Progenitor cell of endocrine pancreas (in vitro differentiated cells): ENCODE data around the gene FARSB. TPM values are rescaled to one million over a fixed set of nuclear protein-coding genes. Genes with fewer than 3 reads are reported as not detected.

Experiments
- DNase-seq: peaks from one replicate; pipeline ENCODE4 v3.0.0; 2021; ENCODE audit warnings: low spot score; ENCODE audit not compliant: unreplicated experiment
- H3K27ac Mint-ChIP-seq: 2 replicates; pipeline ENCODE4 v1.8.0; 2021; ENCODE audit warnings: mild to moderate bottlenecking, moderate library complexity, mixed read lengths
- H3K27me3 Mint-ChIP-seq: 2 replicates; pipeline ENCODE4 v1.8.0; 2021; ENCODE audit warnings: mixed read lengths
- H3K36me3 Mint-ChIP-seq: 2 replicates; pipeline ENCODE4 v1.8.0; 2022; ENCODE audit warnings: mixed read lengths; ENCODE audit not compliant: insufficient read depth
- H3K4me1 Mint-ChIP-seq: 2 replicates; pipeline ENCODE4 v1.8.0; 2021; ENCODE audit warnings: low read depth, mixed read lengths
- H3K4me3 Mint-ChIP-seq: 2 replicates; pipeline ENCODE4 v1.8.0; 2021; ENCODE audit warnings: low read depth, mild to moderate bottlenecking, moderate library complexity, mixed read lengths
- H3K9me3 Mint-ChIP-seq: 2 replicates; pipeline ENCODE4 v1.8.0; 2021; ENCODE audit warnings: low read depth, mixed read lengths
- total RNA-seq: library from RNA; stranded (reverse); gene quantifications from 2 replicates; pipeline ENCODE4 v1.2.1, GENCODE V29; 2021
- TF ChIP-seq, protein P1 (sequence below): fragments of 200-600 bp; sonication (generic); IDR thresholded peaks from one replicate; pipeline ENCODE4 v1.5.0; 2021; ENCODE audit warnings: antibody characterized with exemption, mild to moderate bottlenecking; ENCODE audit not compliant: unreplicated experiment

Gene FARSB
- total RNA-seq, 1 donor from 2014 or later, result 18.5 TPM

DNA sequence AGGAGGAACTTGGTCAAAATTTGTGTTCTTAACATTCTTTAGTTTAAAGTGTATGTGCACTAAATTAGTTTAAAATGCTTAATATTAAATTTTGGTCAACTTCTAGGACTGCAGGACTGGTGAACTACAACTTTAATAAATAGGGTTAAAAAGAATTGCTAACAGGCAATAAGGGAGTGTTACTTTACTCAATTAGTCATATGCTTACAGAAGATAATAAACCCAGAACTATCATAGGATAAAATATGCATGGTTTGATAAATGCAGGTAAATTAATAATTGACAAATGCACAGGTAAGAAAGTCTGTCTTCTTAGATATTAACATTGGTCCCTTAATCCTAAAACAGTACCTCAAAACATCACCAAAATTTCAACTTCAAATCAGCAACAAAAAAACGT, 20.6 kb downstream of the FARSB start:
- no peak for DNase-seq
- Mint-ChIP-seq H3K9me3 (peaks cover 4% of the 10 kb centered on the region), H3K27ac (no peak overlapping the region), H3K36me3 (peaks cover 26% of the 10 kb centered on the region), H3K27me3 (no peaks in the 10 kb centered on the region), H3K4me1 (no peaks in the 10 kb centered on the region), H3K4me3 (no peak overlapping the region)
- TF ChIP-seq, protein P1, sequence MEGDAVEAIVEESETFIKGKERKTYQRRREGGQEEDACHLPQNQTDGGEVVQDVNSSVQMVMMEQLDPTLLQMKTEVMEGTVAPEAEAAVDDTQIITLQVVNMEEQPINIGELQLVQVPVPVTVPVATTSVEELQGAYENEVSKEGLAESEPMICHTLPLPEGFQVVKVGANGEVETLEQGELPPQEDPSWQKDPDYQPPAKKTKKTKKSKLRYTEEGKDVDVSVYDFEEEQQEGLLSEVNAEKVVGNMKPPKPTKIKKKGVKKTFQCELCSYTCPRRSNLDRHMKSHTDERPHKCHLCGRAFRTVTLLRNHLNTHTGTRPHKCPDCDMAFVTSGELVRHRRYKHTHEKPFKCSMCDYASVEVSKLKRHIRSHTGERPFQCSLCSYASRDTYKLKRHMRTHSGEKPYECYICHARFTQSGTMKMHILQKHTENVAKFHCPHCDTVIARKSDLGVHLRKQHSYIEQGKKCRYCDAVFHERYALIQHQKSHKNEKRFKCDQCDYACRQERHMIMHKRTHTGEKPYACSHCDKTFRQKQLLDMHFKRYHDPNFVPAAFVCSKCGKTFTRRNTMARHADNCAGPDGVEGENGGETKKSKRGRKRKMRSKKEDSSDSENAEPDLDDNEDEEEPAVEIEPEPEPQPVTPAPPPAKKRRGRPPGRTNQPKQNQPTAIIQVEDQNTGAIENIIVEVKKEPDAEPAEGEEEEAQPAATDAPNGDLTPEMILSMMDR, result no peak

DNA sequence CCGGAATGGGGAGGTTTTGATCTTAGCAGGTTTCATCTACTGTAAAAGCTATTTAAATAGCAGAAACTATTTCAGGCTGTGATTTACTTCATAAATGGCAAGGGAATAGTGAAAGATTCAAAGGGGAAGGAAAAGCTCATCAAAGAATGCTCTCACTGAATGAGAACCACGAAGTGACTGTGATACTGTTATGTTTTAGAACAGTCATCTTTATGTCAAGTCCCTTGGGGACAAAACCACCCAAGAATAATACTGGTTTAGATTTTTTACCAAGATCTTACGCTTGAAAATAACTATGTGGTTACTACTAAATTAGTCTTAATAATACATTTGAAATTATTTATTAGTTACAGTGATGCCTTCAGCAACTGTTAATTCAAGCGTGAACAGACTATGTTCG, 28.1 kb downstream of the FARSB start:
- TF ChIP-seq, protein P1, result no peak

DNA sequence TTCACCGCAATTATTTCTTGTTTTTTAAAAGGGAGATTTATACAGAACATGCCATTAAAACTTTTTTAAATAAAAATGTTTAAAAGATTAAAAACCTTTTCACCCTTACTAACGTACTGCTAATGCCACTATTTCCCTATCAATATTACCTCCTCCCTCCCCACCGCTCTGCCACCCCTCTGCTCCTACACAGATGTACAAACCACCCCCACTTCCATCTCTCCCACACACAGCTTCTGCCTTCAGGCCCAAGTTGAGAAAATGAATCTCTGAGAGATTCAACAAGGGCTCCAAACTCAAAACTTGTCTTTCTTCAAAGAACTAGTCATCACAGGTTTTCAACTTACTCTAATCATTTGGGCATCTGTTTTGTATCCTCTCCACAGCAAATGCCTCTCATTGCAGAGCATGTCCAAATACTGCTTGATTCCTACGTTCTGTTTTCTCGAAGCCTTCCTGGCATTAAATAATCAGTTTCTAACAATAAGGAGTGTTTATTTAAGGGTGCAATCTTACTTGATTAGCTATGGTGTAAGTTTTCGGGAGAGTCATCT, 32.1 kb downstream of the FARSB start:
- H3K36me3 Mint-ChIP-seq, result peaks cover 17% of the 10 kb centered on the region
- no peaks in the 10 kb centered on the region for H3K9me3 Mint-ChIP-seq
- no peaks in the 10 kb centered on the region for H3K4me1 Mint-ChIP-seq
- H3K27me3 Mint-ChIP-seq, result no peaks in the 10 kb centered on the region
- H3K4me3 Mint-ChIP-seq, result no peak overlapping the region
- DNase-seq, result no peak
- H3K27ac Mint-ChIP-seq, result no peak overlapping the region
- TF ChIP-seq, protein P1, result no peak

More for the DNA sequence above, 28.1 kb downstream of the FARSB start:
- Mint-ChIP-seq H3K4me3 (no peak overlapping the region), H3K36me3 (peaks cover 16% of the 10 kb centered on the region), H3K9me3 (no peaks in the 10 kb centered on the region), H3K27ac (no peak overlapping the region), H3K27me3 (no peaks in the 10 kb centered on the region), H3K4me1 (no peaks in the 10 kb centered on the region)
- no peak for DNase-seq

DNA sequence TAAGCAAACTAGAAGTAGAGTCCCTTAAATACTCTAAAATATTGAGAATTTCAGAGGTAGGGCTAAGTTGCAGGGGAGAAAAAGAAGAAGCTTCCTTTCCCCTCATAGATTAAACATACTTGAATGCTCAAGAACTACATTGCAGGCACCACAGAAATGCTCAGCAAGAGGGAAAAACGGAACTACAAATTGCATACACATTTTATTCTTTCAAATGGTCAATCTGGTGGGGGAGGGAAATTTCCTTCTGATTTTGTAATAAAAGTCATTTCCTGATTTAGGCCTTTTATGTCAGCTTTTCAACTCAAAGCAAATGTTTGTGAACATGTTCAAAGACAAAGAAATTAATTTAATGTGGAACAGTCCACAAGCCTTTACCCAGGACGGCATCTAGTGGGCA, 33.0 kb downstream of the FARSB start:
- no peak for DNase-seq
- H3K4me1 Mint-ChIP-seq, result no peaks in the 10 kb centered on the region
- H3K36me3 Mint-ChIP-seq, result peaks cover 20% of the 10 kb centered on the region
- H3K9me3 Mint-ChIP-seq, result no peaks in the 10 kb centered on the region
- TF ChIP-seq, protein P1, result no peak
- H3K27me3 Mint-ChIP-seq, result no peaks in the 10 kb centered on the region
- no peak overlapping the region for H3K4me3 Mint-ChIP-seq
- H3K27ac Mint-ChIP-seq, result no peak overlapping the region

DNA sequence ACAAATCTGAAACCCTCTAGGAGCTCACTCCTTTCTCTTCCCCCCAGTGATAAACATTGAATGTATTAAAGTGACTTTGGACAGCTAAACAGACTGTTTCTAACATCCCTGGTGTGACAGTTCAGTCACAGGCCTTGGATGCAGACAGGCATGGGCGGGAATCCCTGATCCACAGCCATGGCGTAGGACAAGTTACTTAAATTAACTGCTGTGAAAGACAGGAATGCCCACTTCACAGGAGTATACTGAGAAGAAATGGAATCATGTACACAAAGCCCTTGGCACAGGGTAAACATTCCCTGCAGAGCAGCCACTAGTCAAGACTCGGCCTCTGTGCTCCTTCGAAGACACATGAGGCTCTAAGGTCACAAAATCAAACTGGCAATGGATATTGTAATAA, 34.0 kb downstream of the FARSB start:
- Mint-ChIP-seq H3K9me3 (no peaks in the 10 kb centered on the region), H3K4me3 (no peak overlapping the region), H3K36me3 (peaks cover 13% of the 10 kb centered on the region), H3K27ac (no peak overlapping the region), H3K4me1 (no peaks in the 10 kb centered on the region), H3K27me3 (no peaks in the 10 kb centered on the region)
- no peak for DNase-seq
- TF ChIP-seq, protein P1, result no peak
